WTC11 (cell line): Measurements from ENCODE around the gene USP27X.

Source experiments
- AR ChIP-seq: fragments of 250-450 bp; sonication (Bioruptor Pico); IDR thresholded peaks from 2 replicates; pipeline ENCODE4 v1.9.0; 2021; ENCODE audit warnings: mild to moderate bottlenecking
- ATF2 ChIP-seq: sonication (generic); formaldehyde crosslinking; IDR thresholded peaks from 2 replicates; pipeline ENCODE4 v1.8.1; 2022; ENCODE audit warnings: low read depth, missing genetic modification reagents, borderline replicate concordance
- ATF6 ChIP-seq: sonication (generic); formaldehyde crosslinking; IDR thresholded peaks from 2 replicates; pipeline ENCODE4 v1.8.1; 2023; ENCODE audit warnings: mild to moderate bottlenecking, missing genetic modification reagents
- CTCF ChIP-seq: fragments of 200-600 bp; IDR thresholded peaks from 2 replicates; pipeline ENCODE4 v1.8.0; 2022; ENCODE audit warnings: antibody characterized with exemption
- E2F5 ChIP-seq: sonication (generic); formaldehyde crosslinking; IDR thresholded peaks from 2 replicates; pipeline ENCODE4 v1.8.1; 2022; ENCODE audit warnings: mild to moderate bottlenecking, moderate library complexity, missing genetic modification reagents
- IRF2 ChIP-seq: sonication (generic); formaldehyde crosslinking; IDR thresholded peaks from 2 replicates; pipeline ENCODE4 v1.8.0; 2022; ENCODE audit warnings: low read depth, missing genetic modification reagents, borderline replicate concordance
- JUN ChIP-seq: sonication (generic); formaldehyde crosslinking; IDR thresholded peaks from 2 replicates; pipeline ENCODE4 v1.8.0; 2023; ENCODE audit warnings: mild to moderate bottlenecking, missing genetic modification reagents
- MAX ChIP-seq: sonication (generic); formaldehyde crosslinking; IDR thresholded peaks from 2 replicates; pipeline ENCODE4 v1.8.0; 2022; ENCODE audit warnings: mild to moderate bottlenecking, missing genetic modification reagents
- MXD4 ChIP-seq: fragments of 250-450 bp; sonication (Bioruptor Pico); IDR thresholded peaks from 2 replicates; pipeline ENCODE4 v1.8.0; 2021; ENCODE audit warnings: mild to moderate bottlenecking, moderate library complexity, borderline replicate concordance
- PRDM15 ChIP-seq: sonication (generic); formaldehyde crosslinking; IDR thresholded peaks from 2 replicates; pipeline ENCODE4 v1.8.0; 2022; ENCODE audit warnings: missing genetic modification reagents
- PREB ChIP-seq: sonication (generic); formaldehyde crosslinking; IDR thresholded peaks from 2 replicates; pipeline ENCODE4 v1.8.1; 2022; ENCODE audit warnings: mild to moderate bottlenecking, missing genetic modification reagents, moderate library complexity, borderline replicate concordance
- USF2 ChIP-seq: sonication (generic); formaldehyde crosslinking; IDR thresholded peaks from 2 replicates; pipeline ENCODE4 v1.8.1; 2023; ENCODE audit warnings: mild to moderate bottlenecking, missing genetic modification reagents, moderate library complexity
- ZNF512 ChIP-seq: sonication (generic); formaldehyde crosslinking; IDR thresholded peaks from 2 replicates; pipeline ENCODE4 v1.8.1; 2022; ENCODE audit warnings: missing genetic modification reagents, borderline replicate concordance

GRCh38 chrX:49878834-49879655 is at the start of gene USP27X:
- TF ChIP-seq JUN, result no peak
- no peak for TF ChIP-seq ATF6 (CRISPR knock-in tag)
- no peak for TF ChIP-seq CTCF
- TF ChIP-seq PREB (CRISPR knock-in tag), result no peak
- TF ChIP-seq IRF2 (CRISPR knock-in tag), result no peak
- no peak for TF ChIP-seq AR (CRISPR knock-in tag)
- no peak for TF ChIP-seq MXD4 (CRISPR knock-in tag)
- TF ChIP-seq ZNF512 (CRISPR knock-in tag), result no peak
- TF ChIP-seq PRDM15 (CRISPR knock-in tag), result no peak
- TF ChIP-seq ATF2, result no peak
- no peak for TF ChIP-seq MAX
- TF ChIP-seq USF2 (CRISPR knock-in tag), result 0 out of 2 replicates have a peak, but pooled peaks have one; percentile 10
- TF ChIP-seq E2F5 (CRISPR knock-in tag), result 0 out of 2 replicates have a peak, but pooled peaks have one; percentile 27
